OCI-LY3 (cell line): ENCODE results near the gene ASAP2.

Experiments used
- EZH2phosphoT487 ChIP-seq: fragments of 200-600 bp; shearing (Covaris generic); IDR thresholded peaks from 2 replicates; pipeline ENCODE4 v1.6.1; 2018; ENCODE audit warnings: antibody characterized with exemption, mixed run types, low read depth
- TF ChIP-seq, protein P1 (sequence below): fragments of 200-600, 300-600 bp; sonication (generic); IDR thresholded peaks from 2 replicates; pipeline ENCODE4 v1.5.1; 2014; ENCODE audit warnings: antibody characterized with exemption, low read length, low read depth

GRCh38 chr2:9299161-9300100 lies 92.8 kb downstream of the ASAP2 start:
- TF ChIP-seq, protein P1, sequence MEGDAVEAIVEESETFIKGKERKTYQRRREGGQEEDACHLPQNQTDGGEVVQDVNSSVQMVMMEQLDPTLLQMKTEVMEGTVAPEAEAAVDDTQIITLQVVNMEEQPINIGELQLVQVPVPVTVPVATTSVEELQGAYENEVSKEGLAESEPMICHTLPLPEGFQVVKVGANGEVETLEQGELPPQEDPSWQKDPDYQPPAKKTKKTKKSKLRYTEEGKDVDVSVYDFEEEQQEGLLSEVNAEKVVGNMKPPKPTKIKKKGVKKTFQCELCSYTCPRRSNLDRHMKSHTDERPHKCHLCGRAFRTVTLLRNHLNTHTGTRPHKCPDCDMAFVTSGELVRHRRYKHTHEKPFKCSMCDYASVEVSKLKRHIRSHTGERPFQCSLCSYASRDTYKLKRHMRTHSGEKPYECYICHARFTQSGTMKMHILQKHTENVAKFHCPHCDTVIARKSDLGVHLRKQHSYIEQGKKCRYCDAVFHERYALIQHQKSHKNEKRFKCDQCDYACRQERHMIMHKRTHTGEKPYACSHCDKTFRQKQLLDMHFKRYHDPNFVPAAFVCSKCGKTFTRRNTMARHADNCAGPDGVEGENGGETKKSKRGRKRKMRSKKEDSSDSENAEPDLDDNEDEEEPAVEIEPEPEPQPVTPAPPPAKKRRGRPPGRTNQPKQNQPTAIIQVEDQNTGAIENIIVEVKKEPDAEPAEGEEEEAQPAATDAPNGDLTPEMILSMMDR: no peak
- TF ChIP-seq EZH2phosphoT487: no peak
